Measurements from ENCODE around the gene KCNB1.

The KCNB1 gene

DNA sequence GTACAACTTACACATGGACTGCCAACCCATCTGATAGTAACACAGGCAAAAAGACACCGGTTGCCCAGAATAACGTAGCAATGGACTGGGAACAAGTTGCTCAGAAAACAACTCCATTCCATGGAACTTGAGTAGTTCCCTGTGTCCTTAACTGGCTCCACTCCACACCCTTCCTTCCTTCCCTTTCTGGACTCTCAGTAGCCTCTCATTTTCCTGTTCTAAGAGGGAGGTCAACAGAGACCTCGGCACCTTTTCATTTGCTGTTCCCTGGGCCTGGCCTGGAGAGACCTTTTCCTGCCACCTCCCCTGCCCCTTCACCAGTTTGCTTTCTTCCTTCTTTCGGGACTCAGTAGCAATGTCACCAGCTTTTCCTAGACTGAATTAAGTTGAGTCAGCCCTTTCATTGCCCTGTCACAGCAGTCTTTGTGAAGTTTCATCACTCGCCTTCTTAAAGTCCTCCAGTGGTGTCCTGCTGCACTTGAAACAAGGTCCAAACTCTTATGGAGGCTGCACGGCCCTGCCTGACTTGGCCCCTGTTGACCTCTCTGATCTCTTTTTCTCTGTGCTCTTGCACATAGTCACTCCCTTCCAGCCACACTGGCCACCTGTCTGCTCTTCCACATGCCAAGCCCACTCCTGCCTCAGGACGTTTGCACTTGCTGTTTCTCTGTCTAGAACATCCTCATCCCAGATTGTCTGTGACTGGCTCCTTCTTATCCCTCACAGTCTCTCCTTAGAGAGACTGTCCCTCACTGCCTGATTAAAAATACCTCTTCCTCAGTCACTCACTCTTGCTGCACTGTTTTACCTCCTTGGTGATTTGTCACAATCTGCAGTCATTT, 90.8 kb downstream of the KCNB1 start:
- DNase-seq = no peak

GRCh38 chr20:49389854-49390253, 92.6 kb downstream of the KCNB1 start:
- DNase-seq = no peak

DNA sequence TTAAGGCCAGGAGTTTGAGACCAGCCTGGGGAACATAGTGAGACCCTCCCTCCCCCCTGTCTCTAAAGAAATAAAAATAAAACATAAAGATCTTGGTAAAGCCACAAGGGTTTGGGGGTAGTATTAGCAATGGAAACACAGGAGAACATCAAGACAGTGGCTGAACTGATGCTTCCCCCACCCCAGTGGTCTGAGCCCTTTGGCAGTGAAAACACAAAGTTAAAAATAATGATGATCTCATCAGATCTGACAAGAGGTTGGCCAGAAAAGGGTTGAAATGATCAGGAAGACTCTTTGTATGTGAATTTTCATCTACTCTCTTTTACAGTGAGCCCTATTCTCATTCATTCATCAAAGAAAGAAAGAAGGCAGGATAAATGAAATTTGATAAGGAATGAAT, 93.7 kb downstream of the KCNB1 start:
- DNase-seq = no peak

- DNase-seq = no peak
Observed at GRCh38 chr20:49387581-49387939, 94.9 kb downstream of the KCNB1 start.

- no peak for DNase-seq
Observed at GRCh38 chr20:49386848-49387580, 95.5 kb downstream of the KCNB1 start.

GRCh38 chr20:49385465-49385864, 97.0 kb downstream of the KCNB1 start:
- DNase-seq = peak in 3 of 51 donors; percentile 10 to 19 (median 16)

- peak in 39 of 51 donors; percentile 3 to 75 (median 46) for DNase-seq
Observed at GRCh38 chr20:49384437-49385434, 97.7 kb downstream of the KCNB1 start.

- DNase-seq = peak in 46 of 51 donors; percentile 5 to 85 (median 62)
Observed at GRCh38 chr20:49381558-49382493, 100.6 kb downstream of the KCNB1 start.

DNA sequence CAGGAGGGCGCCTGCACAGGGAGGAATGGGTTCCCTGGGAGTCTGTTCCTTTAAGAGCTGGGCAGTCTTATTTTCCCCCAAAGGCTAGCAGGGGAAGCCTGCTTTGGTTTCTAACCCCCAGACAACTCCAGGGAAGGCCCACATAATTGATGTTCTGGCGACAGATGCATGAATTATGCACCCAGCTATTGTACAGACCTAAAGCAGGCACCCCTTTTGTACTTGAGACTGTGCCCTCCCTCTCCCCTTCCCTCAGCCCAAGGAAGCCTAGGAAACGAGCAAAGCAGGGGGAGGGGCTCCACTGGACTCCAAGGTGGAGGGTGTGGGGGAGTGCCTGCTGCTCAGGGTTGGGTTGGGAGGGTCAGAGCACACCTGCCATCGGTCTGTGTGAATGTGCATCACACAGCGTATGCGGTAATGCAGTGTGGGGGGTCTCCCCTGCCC, 102.1 kb downstream of the KCNB1 start:
- no peak for DNase-seq

- no peak for DNase-seq
Observed at GRCh38 chr20:49379338-49379737, 103.1 kb downstream of the KCNB1 start.

GRCh38 chr20:49377326-49377725, 105.1 kb downstream of the KCNB1 start:
- DNase-seq = no peak

GRCh38 chr20:49375170-49375569, 107.3 kb downstream of the KCNB1 start:
- no peak for DNase-seq

DNA sequence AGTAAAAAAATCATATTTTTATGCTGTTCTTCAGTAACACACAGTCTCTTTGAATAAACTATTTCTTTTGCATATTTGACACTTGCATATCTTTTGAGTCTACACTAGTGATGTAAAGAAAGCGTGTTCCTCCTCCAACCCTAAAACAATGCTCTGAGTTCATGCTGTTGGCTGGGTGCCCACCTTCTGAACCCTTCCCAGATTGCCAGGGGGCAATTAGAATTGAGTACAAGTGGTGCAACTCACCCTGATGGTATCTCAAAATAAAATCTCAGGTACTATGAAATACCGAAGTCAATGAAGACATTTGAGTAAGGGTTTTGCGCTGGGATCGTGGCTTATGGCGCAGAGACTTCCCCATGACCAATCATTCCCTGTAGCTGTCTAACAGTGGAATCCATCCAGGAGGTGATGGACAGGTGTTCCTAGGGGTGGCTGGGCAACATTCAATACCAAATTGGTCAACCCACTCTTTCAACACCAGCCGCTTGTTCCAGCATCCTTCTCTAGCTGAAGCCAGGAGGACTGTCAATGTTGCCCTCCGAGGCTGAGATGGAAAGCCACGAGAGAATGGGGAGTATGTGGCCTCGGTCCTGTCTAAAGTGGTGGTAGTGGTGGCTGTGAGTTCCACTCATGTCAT, 110.3 kb downstream of the KCNB1 start:
- DNase-seq = no peak

DNA sequence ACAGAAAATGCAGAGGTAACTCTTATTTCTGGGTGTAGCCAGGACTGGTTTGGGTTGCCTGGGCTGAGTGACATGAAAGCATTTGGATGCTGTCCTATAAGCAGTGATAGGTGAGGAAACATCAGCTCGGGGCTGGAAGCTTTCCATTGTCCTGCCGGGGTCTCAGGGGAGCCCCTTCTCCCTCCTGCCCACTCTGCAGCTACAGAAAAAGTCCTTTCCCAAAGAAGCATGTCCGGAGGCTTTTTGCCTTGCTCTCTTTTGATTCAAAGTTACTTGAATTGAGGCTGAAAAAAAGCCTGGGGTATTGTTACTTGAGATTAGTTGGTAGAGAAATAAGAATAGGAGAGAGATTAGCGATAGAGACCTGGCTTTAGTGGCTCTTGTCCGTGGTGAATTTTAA, 113.9 kb downstream of the KCNB1 start:
- no peak for DNase-seq

DNA sequence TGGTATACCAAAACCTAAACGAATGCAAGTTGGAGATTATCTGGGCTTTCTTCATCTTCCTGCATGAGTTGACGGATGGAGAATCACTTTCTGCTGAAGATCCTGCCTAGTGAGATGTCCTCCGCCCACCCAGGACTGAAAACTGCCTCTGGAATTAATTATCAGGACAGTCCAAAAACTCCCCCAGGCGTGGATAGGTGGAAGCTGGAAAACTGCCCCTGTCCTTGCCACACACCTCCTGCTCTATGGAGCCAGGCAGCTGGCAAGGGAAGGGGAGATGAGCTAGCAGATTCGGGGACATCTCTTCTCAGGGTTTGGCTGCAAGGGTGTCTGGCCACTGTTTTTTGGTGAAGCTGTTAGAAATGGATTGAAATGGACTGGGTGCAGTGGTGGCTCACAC, 115.4 kb downstream of the KCNB1 start:
- DNase-seq = no peak

GRCh38 chr20:49366687-49367086, 115.8 kb downstream of the KCNB1 start:
- DNase-seq = no peak

DNA sequence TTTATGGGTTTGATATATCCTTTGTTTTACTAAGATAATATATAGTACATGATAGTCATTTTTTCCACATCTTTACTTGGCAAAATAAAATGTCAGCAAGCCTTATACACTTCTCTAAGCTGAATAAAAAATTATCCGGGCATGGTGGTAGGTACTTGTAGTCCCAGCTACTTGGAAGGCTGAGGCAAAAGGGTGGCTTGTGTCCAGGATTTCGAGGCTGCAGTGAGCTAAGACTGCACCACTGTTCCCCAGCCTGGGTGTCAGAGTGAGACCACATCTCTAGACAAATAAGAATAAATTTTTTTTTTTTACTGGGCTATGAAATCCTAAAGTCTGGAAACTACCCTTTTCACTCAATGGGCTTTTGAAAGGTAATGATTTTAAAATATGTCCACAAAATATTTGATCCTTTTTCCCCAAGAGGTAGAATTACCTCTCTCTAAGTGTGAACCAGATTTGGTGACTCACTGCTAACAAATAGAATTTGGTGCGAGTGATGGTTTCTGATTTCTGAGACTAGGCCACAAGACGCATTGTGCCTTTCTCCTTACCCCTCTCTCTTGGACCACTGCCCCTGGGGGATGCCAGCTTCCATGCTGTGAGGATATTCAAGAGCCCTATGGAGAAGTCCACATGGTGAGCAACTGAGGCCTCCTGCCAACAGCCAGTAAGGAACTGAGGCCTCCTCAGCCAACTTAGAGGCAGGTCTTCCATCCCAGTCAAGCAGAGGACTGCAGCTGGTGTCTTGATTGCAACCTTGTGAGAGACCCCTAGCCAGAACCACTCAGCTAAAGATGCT, 120.4 kb downstream of the KCNB1 start:
- DNase-seq = peak in 23 of 51 donors; percentile 7 to 47 (median 23)

GRCh38 chr20:49360242-49360968, 122.1 kb downstream of the KCNB1 start:
- no peak for DNase-seq
